GM19238 (cell line): ENCODE measurements around the gene COL9A3.
"Not testable (repeated sequence)": the region's sequence is repeated elsewhere in the genome, so short reads cannot be mapped to it uniquely, and the experiment has no call there.

Source experiments
- DNase-seq: peaks from one replicate; pipeline ENCODE4 v3.0.0; 2011; ENCODE audit warnings: low spot score; ENCODE audit not compliant: insufficient read length

COL9A3 gene

DNA sequence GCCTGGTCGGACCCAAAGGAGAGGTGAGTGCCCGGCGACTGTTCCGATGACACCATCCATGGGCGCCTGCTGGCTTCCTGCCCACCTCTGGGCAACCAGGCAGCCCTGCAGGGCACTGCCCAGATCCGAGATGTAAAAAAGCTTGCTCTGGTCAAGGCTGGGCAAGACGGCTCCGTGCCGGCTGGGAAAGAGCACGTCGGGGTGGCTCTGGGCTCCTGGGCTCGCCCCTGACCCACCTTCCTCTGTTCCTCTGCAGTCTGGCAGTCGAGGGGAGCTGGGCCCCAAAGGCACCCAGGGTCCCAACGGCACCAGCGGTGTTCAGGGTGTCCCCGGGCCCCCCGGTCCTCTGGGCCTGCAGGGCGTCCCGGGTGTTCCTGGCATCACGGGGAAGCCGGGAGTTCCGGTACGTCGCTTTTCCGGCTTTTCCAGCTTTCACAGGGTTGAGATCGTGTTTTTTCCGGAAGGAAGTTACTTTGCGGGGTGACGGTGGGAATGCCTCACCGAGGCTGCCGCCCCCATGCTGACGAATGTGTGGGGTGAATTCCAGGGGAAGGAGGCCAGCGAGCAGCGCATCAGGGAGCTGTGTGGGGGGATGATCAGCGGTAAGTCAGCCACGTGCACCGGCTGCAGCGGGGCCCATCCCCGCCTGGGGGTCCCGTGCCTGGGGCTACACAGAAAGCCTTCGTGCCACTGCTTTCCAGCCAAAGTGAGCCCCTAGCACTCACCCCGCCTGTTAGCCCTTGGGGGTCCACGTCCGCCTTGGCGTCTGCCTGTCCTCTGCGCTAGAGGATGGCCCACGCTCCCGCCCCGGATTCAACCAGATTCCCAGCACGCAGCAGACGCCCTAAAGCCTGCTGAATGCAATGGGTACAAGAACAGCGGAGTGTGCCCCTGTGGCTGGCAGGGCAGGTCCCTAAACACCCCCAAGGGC is 19.3 kb downstream of the COL9A3 start:
- no peak for DNase-seq

DNA sequence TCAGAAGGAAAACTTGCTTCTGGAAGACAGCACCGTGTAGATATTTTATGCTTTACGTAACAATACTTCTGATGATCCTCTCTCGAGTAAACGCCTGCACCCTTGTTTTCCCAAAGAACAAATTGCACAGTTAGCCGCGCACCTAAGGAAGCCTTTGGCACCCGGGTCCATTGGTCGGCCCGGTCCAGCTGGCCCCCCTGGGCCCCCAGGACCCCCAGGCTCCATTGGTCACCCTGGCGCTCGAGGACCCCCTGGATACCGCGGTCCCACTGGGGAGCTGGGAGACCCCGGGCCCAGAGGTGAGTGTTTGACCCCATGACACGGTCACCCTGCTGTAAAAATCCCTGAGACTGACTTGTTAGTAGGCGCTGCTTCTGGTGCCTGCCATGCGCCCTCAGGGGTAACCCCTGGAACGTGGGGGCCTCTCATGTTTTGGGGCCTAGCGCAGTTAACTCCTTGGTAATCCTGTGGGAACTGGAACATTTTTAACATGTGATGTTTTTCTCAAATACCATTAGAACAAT is 20.2 kb downstream of the COL9A3 start:
- DNase-seq, result no peak

DNA sequence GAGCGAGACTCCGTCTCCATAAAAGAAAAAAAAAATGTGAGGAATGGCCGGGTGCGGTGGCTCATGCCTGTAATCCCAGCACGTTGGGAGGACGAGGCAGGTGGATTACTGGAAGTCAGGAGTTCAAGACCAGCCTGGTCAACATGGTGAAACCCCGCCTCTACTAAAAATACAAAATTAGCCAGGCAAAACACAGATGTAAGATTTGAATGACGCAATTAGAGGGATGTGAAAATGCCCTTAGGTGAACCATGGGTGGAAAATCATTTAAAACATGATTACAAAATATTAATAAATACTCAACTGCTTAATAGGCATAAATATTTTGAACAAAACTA is 20.9 kb downstream of the COL9A3 start:
- DNase-seq, result no peak

DNA sequence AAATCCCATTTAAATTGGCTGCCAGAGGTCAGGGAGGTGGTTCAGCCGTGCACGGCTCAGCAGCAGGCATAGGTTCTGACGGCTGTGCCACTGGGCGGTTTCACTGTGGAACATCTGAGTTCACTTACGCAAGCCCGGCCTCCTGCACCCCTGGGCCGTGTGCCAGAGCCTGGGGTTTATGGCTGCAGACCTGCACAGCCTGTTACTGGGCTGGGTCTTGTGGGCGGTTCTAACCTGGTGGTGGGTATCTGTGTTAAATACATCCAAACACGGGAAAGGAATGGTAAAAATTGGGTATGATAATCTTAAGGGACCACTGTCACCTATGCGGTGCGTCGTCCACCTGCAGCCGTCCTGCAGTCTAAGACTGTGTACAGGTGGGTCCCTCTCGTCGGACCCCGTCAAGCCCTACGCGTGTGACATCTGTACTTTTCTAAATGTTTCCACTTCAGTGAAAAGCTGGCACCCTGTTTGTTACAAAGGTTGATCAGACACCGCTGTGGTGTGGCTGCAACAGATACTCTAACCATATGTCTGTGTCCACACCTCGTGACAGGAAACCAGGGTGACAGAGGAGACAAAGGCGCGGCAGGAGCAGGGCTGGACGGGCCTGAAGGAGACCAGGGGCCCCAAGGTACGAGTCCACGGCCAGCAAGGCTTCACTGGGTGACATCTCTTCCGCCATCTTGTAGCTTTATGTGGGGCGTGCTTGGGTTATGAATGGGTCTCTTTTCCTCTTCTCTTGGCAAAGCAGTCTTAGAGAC is 21.5 kb downstream of the COL9A3 start:
- DNase-seq, result no peak

DNA sequence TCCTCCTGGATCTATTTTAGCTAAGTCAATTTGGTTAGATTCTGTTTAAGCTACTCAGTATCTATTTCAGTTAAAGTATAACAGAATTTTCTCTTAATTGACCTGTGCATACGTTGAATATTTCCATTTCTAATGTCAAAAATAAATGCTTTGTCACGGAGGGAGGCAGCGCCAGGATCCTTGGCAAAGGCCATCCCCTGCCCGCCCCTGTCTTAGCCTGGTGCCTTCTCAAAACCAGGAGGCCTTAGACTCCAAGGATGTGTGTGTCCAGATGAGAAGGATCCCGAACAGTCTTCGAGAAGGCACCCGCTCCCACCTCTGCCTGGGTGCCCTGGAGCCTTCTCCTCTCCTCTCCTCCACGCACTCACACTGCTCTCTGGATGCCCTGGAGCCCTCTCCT is 22.4 kb downstream of the COL9A3 start:
- DNase-seq, result no peak

DNA sequence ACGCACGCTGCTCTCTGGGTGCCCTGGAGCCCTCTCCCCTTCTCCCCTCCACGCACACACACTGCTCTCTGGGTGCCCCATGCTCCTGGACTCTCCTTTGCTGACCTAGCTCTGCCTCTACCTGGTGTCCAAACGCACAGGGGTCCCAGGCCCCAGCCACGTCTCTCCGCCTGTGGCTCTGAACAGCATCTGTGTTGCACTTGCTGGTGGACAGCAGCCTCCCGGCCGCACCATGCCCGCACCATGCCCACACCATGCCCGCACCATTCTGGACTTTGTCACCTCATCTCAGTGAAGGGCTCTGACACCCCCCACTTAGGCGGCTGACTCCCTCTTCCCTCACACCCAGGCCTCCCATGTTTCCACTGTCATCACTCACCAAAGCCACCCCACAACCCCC is 23.0 kb downstream of the COL9A3 start:
- DNase-seq, result no peak

DNA sequence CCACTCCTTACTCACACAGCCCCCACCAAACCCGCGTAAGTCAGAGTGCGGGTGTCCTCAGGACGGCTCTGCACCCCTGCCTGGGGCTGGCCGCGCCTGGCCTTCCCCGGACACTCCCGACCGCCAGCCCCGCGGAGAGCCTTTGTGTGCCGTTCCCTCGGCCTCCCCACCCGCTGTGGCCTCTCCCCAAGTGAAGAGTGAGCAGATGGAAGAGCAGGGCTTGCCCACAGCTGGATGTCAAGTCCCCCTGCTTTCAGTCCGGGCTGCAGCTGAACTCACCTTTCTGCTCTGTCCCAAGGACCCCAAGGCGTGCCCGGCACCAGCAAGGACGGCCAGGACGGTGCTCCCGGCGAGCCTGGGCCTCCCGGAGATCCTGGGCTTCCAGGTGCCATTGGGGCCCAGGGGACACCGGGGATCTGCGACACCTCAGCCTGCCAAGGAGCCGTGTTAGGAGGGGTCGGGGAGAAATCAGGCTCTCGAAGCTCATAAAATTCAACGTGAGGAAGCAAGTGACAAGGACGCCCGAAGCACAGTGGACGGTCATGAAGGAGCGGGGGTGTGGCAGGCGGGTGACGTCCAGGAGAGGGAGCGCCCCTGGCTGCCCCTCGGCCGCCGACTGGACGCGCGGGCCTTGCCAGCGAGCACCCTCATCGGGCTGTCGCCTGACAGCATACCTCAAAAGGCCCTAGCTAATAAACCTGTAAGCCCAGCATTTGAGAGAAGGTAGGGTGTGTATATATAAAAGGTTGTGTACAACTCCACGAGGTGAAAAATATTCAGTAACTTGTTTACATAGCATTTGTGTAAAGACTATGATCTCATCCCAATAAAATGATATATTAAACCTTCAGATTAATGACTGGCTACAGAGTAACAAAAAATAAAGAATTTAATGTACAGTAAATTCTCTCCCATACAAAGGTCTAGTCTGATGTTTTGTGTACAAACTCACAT is 23.7 kb downstream of the COL9A3 start:
- no peak for DNase-seq

DNA sequence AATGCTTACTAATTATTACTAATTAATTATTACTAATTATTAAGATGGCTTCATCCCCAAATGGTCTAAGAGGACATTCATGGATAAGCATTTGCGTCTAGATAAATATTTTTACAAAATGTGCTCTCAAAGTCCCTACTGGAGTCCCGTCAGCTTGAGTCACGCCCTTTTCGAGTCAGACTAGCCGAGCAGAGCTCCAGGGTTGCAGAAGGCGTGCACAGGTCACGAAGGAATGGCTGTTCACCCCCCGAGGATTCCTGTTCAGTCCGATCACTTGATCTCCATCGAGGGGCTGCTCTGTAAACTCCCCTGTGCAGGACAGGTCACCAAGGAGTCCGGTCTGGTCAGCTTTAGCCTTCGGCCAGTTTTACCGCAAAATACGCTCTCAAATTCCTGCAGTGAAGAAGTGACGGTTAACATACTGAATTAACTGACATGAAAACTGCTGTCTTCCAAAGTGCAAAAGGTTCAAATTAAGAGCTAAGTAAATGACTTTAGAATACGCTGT is 24.9 kb downstream of the COL9A3 start:
- DNase-seq, result no peak

DNA sequence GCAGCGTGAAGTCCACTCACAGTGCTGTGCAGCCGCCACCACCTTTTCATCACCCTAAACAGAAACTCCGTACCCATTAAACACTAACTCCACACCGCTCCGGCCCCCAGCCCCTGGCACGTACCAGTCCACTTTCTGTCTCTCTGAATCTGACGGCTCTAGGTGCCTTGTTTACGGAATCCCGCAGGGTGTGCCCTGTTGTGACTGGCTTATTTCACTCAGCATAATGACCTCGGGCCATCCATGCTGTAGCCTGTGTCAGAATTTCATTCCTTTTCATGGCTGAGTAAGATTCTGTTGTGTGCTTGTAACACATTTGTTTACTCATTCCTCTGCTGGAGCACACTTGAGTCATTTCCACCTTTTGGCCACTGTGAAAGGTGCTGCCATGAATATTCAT is 26.8 kb downstream of the COL9A3 start:
- no peak for DNase-seq

DNA sequence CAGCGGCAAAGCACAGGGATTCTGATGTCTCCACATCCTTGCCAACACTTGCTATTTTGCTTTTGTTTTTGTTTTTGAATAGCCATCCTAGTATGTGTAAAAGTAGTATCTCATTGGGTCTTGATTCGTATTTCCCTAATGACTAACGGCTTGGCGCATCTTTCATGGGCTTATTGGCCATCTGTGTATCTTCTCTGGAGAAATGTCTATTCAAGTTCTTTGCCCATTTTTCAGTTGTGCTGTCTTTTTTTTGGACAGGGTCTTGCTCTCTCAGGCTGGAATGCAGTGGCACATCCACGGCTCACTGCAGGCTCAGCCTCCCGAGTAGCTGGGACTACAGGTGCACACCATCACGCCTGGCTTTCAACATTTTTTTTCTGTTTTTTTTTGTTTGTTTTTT is 27.3 kb downstream of the COL9A3 start:
- no peak for DNase-seq

DNA sequence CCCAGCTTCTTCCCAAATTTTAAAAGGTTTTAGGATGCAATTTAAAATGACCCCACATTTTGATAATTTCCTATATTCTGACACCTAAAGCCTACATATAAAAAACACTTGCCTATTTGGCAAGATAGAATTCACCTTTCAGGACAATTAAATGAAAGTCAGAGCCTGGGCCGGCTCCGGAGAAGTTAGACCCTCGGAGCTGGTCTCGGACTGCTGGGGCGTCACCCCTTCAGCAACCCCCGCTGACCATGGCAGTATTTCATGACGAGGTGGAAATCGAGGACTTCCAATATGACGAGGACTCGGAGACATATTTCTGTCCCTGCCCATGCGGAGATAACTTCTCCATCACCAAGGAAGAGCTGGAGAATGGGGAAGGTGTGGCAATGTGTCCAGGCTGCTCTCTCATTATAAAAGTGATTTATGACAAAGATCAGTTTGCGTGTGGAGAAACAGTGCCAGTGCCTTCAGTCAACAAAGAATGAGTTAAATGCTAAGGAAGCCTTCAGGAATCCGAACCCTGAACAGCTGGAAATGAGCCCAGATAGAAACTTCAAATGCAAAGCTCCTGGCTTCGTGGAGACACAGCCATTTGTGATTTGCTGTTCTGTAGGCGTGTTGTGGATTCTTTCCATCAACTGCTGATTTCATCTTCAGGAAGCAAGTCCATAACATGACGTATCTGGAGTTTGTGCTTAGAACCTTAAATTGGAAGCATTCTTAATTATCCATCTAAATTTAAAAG is 28.7 kb downstream of the COL9A3 start:
- no peak for DNase-seq

DNA sequence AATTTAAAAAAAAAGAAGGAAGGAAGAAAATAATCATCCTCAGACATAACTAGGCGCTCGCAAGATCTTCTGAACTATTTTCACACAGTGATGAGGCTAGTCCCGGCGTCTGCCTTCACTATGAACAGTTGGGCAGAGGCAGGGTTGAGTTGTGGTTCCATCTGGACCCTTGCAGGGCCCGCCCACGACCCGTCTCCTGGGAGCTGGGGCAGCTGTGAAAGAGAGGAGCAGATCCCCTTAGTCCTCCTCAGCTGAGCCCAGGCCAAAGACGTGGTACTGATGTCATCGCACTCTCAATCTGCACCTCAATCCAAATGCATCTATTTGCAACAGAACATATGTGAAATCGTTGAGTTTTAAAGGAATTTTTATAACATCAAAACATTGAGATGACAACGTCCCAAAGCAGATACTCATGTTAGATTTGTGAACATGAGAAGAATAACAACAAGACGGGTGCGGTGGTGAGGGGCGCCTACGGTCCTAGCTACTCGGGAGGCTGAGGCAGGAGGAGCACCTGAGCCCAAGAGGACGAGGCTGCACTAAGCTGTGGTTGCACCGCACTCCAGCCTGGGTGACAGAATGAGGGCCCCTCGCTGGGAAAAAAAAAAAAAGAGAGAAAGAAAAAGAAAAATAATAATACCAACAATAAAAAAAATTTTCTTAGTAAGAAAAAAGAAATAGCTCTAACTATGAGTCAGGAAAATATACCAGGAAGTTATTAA is 29.5 kb downstream of the COL9A3 start:
- no peak for DNase-seq

DNA sequence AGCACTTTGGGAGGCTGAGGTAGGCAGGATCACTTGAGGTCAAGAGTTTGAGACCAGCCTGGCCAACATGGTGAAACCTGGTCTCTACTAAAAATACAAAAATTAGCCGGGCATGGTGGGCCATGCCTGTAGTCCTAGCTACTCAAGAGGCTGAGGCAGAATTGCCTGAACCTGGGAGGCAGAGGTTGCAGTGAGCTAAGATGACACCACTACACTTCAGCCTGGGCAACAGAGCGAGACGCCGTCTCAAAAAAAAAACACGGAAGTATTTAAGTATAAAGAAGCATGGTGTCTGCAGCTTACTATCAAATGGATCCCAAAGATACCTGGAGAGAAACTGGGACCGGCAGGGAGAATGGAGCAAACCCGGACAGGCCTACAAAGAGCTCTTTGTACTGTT is 32.1 kb downstream of the COL9A3 start:
- not testable (repeated sequence) for DNase-seq

DNA sequence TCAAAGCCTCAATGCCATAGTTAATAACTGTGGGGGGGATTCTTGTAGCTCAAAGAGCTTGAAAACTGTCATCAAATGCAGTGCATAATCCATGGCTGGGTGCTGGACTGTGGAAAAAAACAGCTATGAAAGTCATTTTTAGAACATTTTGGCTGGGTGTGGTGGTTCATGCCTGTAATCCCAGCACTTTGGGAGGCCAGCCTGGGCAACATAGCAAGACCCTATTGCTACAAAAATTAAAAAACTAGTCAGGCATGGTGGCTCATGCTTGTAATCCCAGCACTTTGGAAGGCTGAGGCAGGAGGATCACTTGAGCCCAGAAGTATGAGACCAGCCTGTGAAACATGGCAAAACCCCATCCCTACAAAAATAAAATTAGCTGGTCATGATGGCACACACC is 32.6 kb downstream of the COL9A3 start:
- DNase-seq, result no peak

DNA sequence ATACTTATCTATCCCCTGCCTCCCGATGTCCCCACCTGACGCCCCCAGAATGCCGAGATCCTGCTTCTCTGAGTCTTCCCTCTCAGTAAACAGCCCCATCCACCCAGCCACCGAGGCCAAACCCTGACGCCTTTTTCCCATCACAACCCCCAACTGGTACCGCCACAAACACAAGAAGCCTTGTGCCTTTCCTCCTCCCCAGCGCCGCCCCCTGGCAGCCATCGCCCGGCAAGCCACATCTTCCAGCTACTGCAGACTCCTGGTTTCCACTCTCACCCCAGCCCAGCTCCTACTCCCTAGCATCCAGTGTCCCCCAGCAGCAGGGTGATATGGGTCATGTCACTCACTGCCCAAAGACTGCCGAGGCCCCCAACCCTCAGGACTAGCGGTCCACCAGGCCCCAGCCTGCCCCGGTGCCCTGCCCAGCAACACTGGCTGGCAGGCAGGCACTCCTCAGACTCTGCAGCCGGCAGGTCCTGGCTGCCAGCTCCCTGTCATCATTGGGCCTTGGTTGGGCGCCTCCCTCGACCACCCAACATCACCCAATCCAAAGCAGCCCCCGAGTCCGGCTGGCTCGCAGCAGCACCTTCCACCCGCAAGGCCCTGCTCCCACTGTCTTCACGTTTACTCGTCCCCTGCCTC is 33.6 kb downstream of the COL9A3 start:
- no peak for DNase-seq

DNA sequence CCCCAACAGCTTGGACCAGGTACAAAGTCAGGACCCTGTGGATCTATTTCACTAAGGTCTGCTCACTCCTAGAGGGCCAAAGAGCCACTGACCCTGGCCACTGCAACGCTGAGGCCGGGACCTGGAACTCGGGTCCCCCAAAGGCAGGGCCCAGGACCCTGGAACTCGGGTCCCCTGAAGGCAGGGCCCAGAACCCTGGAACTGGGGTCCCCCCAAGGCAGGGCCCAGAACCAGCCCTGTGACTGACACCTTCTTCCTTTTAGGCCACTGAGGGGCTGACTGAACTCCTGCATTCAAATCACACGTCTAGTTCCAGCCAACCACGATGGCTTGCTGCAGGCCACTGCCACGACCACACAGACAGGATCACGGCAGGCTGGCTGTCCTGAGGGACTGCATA is 35.3 kb downstream of the COL9A3 start:
- no peak for DNase-seq

DNA sequence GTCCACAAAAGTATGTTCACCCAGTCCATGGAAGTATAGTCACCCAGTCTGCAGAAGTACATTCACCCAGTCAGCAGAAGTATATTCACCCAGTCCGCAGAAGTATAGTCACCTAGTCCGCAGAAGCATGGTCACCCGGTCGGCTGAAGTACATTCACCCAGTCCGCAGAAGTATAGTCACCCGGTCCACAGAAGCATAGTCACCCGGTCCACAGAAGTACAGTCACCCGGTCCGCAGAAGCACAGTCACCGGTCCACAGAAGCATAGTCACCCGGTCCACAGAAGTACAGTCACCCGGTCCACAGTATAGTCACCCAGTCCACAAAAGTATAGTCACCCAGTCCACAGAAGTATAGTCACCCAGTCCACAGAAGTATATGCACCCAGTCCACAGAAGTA is 36.0 kb downstream of the COL9A3 start:
- no peak for DNase-seq

DNA sequence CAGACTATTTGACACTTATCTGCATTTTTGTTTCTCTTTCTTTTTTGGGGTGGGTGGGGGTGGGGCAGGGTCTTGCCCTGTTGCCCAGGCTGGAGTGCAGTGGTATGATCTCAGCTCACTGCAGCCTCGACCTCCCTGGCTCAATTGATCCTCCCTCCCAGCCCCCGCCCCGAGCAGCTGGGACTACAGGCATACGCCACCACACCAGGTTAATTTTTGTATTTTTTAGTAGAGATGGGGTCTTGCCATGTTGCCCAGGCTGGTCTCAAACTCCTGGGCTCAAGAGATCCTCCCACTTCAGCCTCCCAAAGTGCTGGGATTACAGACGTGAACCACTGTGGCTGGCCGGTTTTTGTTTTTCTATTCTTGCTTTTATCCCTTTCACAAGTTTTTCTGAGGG is 36.5 kb downstream of the COL9A3 start:
- DNase-seq, result not testable (repeated sequence)

DNA sequence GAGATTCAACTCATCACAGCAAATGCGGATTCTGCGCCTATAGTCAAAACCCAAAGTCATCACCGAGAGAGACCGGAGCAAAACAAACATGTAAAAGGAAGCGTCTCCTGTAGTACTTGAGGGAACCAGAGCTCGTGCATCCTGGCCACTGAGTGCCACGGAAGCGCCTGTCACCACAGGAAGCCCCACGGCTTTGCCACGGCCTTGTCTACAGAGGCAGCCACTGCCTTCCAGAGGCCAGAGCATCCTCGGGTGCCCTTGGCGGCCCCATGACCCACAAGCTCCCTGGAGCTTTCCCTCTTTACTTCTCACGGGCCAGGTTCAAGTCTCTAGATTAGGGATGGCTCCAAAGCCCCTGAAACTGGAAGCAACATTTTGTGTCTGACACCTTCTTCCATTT is 37.3 kb downstream of the COL9A3 start:
- DNase-seq, result no peak
